GM19043 (cell line): Measurements from ENCODE around the gene UNC45A.
A peak's percentile ranks its signal among the peaks of the same experiment; 100 is the strongest.

ENCODE experiments used
- ATAC-seq: cut with Tn5 transposase; IDR thresholded peaks from one replicate; pipeline ENCODE4 v1.9.1; 2021; ENCODE audit warnings: low read depth; ENCODE audit not compliant: unreplicated experiment

UNC45A gene

GRCh38 chr15:90939756-90940155 is 4.7 kb downstream of the UNC45A start:
- ATAC-seq: no peak

- ATAC-seq: no peak
Measured at GRCh38 chr15:90941038-90941437, 6.0 kb downstream of the UNC45A start.

- no peak for ATAC-seq
Measured at GRCh38 chr15:90942354-90943120, 7.5 kb downstream of the UNC45A start.

DNA sequence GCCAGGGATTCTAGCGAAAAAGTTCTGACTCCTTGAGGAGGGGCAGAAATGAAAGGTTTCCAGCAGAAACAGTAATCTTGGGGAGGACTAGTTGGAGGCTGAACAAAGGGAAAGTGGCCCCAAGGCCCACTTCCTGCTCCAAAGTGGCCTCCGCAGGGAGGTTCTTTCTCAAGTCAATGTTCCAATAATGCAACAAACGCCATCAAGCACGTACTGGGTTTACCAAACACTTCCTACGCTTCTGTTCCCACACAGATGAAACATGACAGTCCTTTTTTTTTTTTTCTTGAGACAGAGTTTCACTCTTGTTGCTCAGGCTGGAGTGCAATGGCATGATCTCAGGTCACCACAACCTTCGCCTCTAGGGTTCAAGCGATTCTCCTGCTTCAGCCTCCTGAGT is 10.0 kb downstream of the UNC45A start:
- ATAC-seq: no peak

- ATAC-seq: no peak
Measured at GRCh38 chr15:90946538-90946937, 11.5 kb downstream of the UNC45A start.

DNA sequence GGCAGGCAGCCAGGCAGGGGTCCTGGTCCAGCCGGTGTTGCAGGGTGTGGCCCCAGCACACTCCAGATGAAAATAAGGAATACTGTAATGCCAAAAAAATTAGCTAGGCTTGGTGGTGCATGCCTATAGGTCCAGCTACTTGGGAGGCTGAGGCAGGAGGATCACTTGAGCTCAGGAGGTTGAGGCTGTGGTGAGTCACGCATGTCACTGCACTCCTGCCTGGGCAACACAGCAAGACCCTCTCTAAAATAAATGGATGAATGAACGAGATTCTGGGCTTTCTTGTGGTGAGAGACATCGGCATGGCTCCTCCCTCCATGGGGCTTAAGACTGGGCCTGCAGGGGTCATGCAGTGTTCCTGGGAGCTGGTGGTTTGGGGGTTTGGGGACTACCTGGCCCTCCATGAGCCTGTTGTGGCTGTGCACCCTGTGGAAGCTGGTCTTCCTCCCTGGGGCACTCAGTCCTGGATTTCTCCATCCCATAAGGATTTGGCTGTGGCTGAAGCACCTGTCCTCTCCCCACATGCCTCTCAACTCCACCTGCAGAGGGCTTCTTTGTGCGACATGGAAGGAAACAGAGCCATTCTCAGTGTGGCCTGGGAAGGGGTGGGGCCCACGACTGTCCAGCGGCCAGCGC is 12.0 kb downstream of the UNC45A start:
- ATAC-seq: no peak

DNA sequence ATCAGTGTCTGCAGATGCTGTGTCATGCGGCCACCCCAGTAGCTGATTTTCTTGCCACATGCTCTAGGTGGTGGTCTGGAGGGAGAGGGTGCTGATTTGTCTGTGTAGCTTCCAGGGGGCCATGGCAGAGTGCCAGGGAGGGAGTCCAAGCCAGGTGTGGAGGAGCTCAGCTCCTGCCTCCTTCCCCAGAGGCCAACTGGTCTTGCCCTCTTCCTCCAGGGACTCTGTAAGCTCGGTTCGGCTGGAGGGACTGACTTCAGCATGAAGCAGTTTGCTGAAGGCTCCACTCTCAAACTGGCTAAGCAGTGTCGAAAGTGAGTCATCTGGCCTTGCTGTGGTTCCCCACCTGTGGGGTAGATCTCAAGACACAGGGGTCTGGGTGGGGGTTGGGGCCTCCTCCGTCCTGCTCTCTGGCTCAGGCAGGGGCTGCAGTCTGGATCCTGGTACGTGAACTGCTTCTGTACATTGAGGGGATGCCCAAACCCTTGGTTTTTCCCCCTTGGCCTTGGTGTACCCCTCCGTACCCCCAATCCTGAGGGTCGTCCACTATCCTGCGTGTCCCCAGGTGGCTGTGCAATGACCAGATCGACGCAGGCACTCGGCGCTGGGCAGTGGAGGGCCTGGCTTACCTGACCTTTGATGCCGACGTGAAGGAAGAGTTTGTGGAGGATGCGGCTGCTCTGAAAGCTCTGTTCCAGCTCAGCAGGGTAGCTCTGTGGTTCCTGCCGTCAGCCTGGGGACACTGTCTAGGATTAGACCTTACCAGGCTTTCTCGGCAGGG is 12.7 kb downstream of the UNC45A start:
- no peak for ATAC-seq

DNA sequence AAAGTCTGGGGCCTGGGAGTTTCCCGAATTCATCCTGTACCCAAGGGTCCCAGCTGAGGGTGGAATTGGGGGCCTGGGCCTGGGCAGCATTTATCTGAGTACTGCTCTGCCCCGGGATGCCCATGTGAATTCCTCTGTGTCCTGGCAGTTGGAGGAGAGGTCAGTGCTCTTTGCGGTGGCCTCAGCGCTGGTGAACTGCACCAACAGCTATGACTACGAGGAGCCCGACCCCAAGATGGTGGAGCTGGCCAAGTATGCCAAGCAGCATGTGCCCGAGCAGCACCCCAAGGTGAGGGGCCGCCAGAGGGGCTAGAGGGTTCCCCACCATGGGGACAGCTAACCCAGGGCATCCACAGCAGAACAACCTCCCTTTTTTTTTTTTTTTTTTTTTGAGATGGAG is 13.4 kb downstream of the UNC45A start:
- ATAC-seq: no peak

DNA sequence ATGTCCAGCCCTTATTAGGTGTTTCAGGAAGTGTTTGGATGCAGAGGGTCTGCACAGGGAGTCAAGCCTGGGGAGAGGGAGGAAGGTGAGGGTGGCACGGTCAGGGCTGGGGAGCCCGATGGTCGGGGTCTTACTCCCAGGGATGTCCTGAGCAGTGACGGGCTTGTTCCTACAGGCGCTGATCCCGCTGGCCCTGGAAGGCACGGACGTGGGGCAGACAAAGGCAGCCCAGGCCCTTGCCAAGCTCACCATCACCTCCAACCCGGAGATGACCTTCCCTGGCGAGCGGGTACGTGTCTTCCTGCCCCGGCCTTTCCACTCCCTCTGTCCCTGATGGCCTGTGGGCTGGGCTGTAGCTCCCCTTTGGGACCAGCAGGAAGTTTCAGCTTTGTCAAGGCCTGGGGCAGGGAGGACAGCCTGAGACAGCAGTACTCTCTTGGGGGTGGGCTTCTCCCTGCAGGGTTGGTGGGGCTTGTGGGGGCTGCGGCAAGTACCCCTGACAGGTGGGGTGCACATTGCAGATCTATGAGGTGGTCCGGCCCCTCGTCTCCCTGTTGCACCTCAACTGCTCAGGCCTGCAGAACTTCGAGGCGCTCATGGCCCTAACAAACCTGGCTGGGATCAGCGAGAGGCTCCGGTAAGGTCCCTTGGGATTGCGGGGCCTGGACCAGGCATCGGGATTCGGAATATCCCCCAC is 15.0 kb downstream of the UNC45A start:
- no peak for ATAC-seq

DNA sequence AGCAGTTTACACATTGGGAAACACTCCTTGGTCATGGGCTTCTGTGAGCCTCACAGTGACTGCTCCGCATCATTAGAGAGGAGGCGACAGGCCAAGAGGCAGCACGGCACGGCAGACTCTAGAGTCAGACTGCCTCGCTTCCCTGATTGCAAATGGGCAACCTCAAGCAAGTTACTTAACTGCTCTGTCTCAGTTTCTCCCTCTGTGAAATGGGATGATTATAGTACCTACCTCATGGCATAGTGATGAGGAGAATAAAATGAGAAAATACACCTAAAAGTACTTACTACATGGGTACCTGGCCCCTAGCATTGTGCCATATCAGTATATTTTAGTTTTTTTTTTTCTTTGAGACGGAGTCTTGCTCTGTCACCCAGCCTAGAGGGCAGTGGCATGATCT is 15.6 kb downstream of the UNC45A start:
- ATAC-seq: no peak

GRCh38 chr15:90952901-90953677 is 18.0 kb downstream of the UNC45A start:
- no peak for ATAC-seq

- ATAC-seq: no peak
Measured at GRCh38 chr15:90953947-90954711, 19.0 kb downstream of the UNC45A start.

DNA sequence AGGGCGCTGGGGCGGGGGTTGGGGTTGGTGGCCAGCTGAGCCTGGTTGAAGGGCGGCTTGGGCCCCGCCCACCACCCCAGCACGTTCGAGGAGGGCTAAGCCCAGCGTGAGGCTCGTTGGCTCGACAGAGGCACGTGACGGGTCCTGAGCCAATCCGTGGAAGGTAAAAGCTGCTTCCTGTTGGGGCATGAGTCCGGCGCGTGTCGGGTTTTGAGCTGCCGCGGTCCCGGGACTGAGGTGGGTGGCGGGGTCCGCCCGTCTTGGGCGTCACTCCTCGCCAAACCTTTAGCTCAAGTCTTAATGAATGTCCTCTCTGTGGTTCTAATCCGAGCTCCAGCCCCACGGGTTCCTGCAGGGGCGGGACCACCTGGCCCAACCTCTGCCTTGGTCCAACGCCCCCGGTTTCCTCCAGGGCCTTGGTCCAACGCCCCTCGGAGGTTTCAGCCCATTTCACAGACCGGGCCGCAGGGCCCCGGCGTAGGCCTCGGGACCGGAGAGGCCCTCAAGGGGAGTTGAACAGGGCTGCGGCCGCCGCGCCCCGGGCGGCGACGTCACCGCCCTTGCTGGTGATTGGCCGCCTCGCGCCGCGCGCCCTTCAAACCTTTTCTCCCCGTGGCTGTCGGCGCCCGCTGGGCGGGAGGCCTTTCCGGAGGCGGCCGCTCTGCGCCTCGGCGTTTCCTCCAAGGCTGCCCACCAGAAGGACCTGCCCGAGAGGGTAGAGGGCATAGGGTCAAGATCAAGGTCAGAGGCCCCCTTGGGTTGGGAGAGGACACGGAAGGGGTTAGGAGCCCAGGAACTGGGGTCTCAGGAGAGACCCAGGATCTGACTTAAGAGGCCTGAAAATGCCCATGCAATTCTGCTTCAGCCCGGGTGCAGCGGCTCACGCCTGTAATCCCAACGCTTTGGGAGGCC is 19.9 kb downstream of the UNC45A start, which contains the start of gene RCCD1:
Gene RCCD1 (plus strand): TSS at position 173 of the 912 bp plus-strand sequence. CDS start 1,851 bp downstream, outside the sequence.
- peak; percentile 94 for ATAC-seq

DNA sequence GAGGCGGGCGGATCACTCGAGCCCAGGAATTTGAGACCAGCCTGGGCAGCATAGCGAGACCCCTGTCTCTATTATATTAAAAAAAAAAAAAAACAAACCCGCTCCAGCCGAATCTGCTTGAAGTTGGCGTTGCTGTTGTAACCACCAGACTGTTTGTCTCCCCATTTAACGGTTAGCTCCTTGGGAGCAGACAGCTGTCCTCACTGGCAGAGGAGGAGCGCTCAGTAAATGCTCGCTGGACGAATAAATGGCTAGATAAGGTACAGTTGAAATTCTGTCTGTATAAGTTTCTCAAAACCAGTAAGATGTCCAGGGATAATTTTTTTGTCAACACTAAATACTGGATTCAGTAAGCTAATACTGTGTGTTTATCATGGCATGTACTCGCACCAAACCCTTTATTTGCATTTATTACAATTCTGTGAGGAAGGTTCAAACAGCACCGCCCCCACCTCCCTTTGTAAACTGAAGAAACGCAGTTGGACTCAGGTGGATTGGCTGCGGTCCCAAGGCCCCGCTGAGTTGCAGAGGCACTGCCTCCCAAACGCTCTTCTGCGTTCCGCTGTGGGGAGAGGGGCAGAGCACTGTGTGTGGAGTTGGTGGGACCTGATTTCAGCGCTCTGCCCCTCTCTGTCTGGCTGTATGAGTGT is 20.7 kb downstream of the UNC45A start:
- no peak for ATAC-seq

DNA sequence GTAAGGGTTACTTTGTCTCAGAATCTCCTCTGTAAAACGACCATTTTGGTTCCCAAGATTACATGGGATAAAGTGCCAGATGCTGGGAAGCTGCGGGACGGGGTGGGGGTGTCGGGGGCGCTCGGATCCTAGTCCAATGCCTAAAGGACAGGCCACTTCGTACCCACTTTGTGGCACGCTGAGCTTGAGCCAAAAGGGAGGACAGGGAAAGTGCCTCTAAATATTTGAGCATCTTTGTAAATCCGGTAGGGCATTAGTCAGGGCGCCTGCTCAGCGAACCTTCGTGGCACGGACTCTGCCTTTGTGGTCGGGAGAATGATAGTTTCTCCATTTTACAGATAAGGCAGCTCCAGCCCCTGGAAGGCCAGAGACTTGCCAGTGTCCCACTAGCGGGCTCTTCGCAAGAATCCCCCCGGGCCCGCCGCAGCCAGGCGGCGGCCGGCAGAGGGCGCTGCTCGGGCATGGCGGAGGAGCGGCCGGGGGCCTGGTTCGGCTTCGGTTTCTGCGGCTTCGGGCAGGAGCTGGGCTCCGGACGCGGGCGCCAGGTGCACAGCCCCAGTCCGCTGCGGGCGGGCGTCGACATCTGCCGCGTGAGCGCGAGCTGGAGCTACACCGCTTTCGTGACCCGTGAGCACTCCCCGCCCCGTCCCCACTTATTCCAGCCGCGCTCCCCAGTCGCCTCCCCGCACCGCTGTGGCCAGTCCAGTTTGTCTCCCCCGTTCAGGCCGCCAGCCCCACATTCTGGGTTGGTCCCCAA is 21.4 kb downstream of the UNC45A start:
- ATAC-seq: no peak

- no peak for ATAC-seq
Measured at GRCh38 chr15:90957031-90957790, 22.1 kb downstream of the UNC45A start.
